GM23338 (cell line): ENCODE measurements around the gene ITLN1. TPM values are rescaled to one million over a fixed set of nuclear protein-coding genes. Genes with fewer than 3 reads are reported as not detected.

Experiments used
- ATAC-seq: fragments of 200-7000 bp; cut with Tn5 transposase; 3 replicates; pipeline ENCODE4 v1.9.1; 2020
- DNase-seq: peaks from one replicate; pipeline ENCODE4 v3.0.0-alpha.2; 2015; ENCODE audit warnings: low spot score
- H2AFZ ChIP-seq: fragments of 200-600 bp; sonication (generic); 2 replicates; pipeline ENCODE4 v1.8.0; 2016; ENCODE audit warnings: antibody characterized with exemption, mild to moderate bottlenecking, moderate library complexity
- H3F3A ChIP-seq: fragments of 200-600 bp; sonication (generic); replicated peaks from 2 replicates; pipeline ENCODE4 v1.8.0; 2017; ENCODE audit warnings: antibody characterized with exemption, mixed run types, low read depth
- H3K27ac ChIP-seq: fragments of 200-600 bp; sonication (generic); 2 replicates; pipeline ENCODE4 v1.6.1; 2016; ENCODE audit warnings: low read depth
- H3K27me3 ChIP-seq: fragments of 200-600 bp; sonication (generic); 2 replicates; pipeline ENCODE4 v1.8.0; 2016; ENCODE audit warnings: mild to moderate bottlenecking, mixed run types, moderate library complexity; ENCODE audit not compliant: insufficient read depth
- H3K36me3 ChIP-seq: fragments of 200-600 bp; sonication (generic); 2 replicates; pipeline ENCODE4 v1.8.0; 2016; ENCODE audit warnings: mild to moderate bottlenecking; ENCODE audit not compliant: insufficient read depth
- H3K4me1 ChIP-seq: fragments of 200-600 bp; sonication (generic); 2 replicates; pipeline ENCODE4 v1.8.0; 2016; ENCODE audit warnings: mild to moderate bottlenecking, moderate library complexity; ENCODE audit not compliant: insufficient read depth
- H3K4me2 ChIP-seq: fragments of 200-600 bp; sonication (generic); 2 replicates; pipeline ENCODE4 v1.7.1; 2017; ENCODE audit warnings: mixed run types
- H3K4me3 ChIP-seq: fragments of 200-600 bp; sonication (generic); 2 replicates; pipeline ENCODE4 v1.6.1; 2016; ENCODE audit warnings: mixed run types
- H3K79me2 ChIP-seq: fragments of 200-600 bp; sonication (generic); replicated peaks from 2 replicates; pipeline ENCODE4 v1.8.0; 2017; ENCODE audit warnings: mild to moderate bottlenecking; ENCODE audit not compliant: insufficient read depth
- H3K9me2 ChIP-seq: fragments of 200-600 bp; sonication (generic); 2 replicates; pipeline ENCODE4 v1.8.0; 2017; ENCODE audit not compliant: insufficient read depth
- H4K20me1 ChIP-seq: fragments of 200-600 bp; sonication (generic); replicated peaks from 2 replicates; pipeline ENCODE4 v1.8.0; 2017; ENCODE audit warnings: mild to moderate bottlenecking; ENCODE audit not compliant: insufficient read depth
- H3K27ac Mint-ChIP-seq: 2 replicates; pipeline ENCODE4 v1.8.0; 2020; ENCODE audit warnings: inconsistent platforms, mild to moderate bottlenecking, moderate library complexity, mixed read lengths
- H3K27me3 Mint-ChIP-seq: 3 replicates; pipeline ENCODE4 v1.8.0; 2022; ENCODE audit warnings: low read depth, mild to moderate bottlenecking, moderate library complexity, mixed read lengths, inconsistent platforms; ENCODE audit not compliant: insufficient read depth, poor library complexity
- H3K36me3 Mint-ChIP-seq: 3 replicates; pipeline ENCODE4 v1.8.0; 2021; ENCODE audit warnings: low read depth, mild to moderate bottlenecking, inconsistent platforms, moderate library complexity, mixed read lengths
- H3K4me1 Mint-ChIP-seq: 3 replicates; pipeline ENCODE4 v1.8.0; 2020; ENCODE audit warnings: mild to moderate bottlenecking, inconsistent platforms, mixed read lengths
- H3K4me3 Mint-ChIP-seq: 3 replicates; pipeline ENCODE4 v1.8.0; 2021; ENCODE audit warnings: moderate library complexity, mild to moderate bottlenecking, inconsistent platforms, mixed read lengths
- H3K9me3 Mint-ChIP-seq: 3 replicates; pipeline ENCODE4 v1.8.0; 2020; ENCODE audit warnings: moderate library complexity, mild to moderate bottlenecking, inconsistent platforms, mixed read lengths
- CREB1 ChIP-seq: fragments of 250-450 bp; sonication (Bioruptor Pico); IDR thresholded peaks from 2 replicates; pipeline ENCODE4 v1.5.0; 2020; ENCODE audit warnings: low read depth, mild to moderate bottlenecking, moderate library complexity
- ETS1 ChIP-seq: IDR thresholded peaks from 2 replicates; pipeline ENCODE4 v1.6.1; 2016; ENCODE audit warnings: antibody characterized with exemption
- EZH2 ChIP-seq: fragments of 200-600 bp; sonication (generic); IDR thresholded peaks from one replicate; pipeline ENCODE4 v1.8.0; 2017; ENCODE audit warnings: antibody characterized with exemption, mild to moderate bottlenecking, low read depth; ENCODE audit not compliant: unreplicated experiment
- JUNB ChIP-seq: IDR thresholded peaks from one replicate; pipeline ENCODE4 v1.6.1; 2016; ENCODE audit warnings: antibody characterized with exemption; ENCODE audit not compliant: unreplicated experiment
- NANOG ChIP-seq: IDR thresholded peaks from 2 replicates; pipeline ENCODE4 v1.6.1; 2016; ENCODE audit warnings: antibody characterized with exemption, borderline replicate concordance
- POLR2AphosphoS5 ChIP-seq: IDR thresholded peaks from 2 replicates; pipeline ENCODE4 v1.6.1; 2016; ENCODE audit warnings: antibody characterized with exemption, low read depth
- REST ChIP-seq: IDR thresholded peaks from one replicate; pipeline ENCODE4 v1.6.1; 2018; ENCODE audit warnings: antibody characterized with exemption; ENCODE audit not compliant: unreplicated experiment
- ZNF114 ChIP-seq: fragments of 250-450 bp; sonication (Bioruptor Pico); IDR thresholded peaks from 2 replicates; pipeline ENCODE4 v1.5.0; 2020; ENCODE audit warnings: mild to moderate bottlenecking, moderate library complexity
- polyA plus RNA-seq: library from polyadenylated mRNA; unstranded; fragments of >200 nt; fragmentation: Nextera tagmentation; extraction: Ambion mirVana; gene quantifications from 2 replicates; pipeline ENCODE4 v1.2.1, GENCODE V29; 2016
- total RNA-seq: library from RNA; depleted of rRNA; stranded (reverse); fragments of >200 nt; shearing (Covaris generic); gene quantifications from 2 replicates; pipeline ENCODE4 v1.2.3, GENCODE V29; 2014
- TF ChIP-seq, protein P1 (sequence below): fragments of 250-450 bp; sonication (Bioruptor Pico); IDR thresholded peaks from 2 replicates; pipeline ENCODE4 v1.5.0; 2020; ENCODE audit warnings: mild to moderate bottlenecking, moderate library complexity

The ITLN1 gene
- total and polyA plus RNA-seq, 2 experiments from 2014 or later: not detected

GRCh38 chr1:160838888-160839287 is 46.1 kb downstream of the ITLN1 start:
- Histone ChIP-seq H3K4me3 (no peak overlapping the region), H2AFZ (no peak overlapping the region), H4K20me1 (no peaks in the 10 kb centered on the region), H3K27ac (no peak overlapping the region), H3K27me3 (no peaks in the 10 kb centered on the region), H3K9me2 (no peaks in the 10 kb centered on the region), H3K36me3 (no peaks in the 10 kb centered on the region), H3K79me2 (no peaks in the 10 kb centered on the region), H3F3A (no peaks in the 10 kb centered on the region), H3K4me2 (no peak overlapping the region), H3K4me1 (peaks cover 7% of the 10 kb centered on the region)
- Mint-ChIP-seq H3K4me1 (peaks cover 11% of the 10 kb centered on the region), H3K27me3 (peaks cover 2% of the 10 kb centered on the region), H3K27ac (no peak overlapping the region), H3K4me3 (no peak overlapping the region), H3K9me3 (no peaks in the 10 kb centered on the region), H3K36me3 (no peaks in the 10 kb centered on the region)
- TF ChIP-seq, protein P1, sequence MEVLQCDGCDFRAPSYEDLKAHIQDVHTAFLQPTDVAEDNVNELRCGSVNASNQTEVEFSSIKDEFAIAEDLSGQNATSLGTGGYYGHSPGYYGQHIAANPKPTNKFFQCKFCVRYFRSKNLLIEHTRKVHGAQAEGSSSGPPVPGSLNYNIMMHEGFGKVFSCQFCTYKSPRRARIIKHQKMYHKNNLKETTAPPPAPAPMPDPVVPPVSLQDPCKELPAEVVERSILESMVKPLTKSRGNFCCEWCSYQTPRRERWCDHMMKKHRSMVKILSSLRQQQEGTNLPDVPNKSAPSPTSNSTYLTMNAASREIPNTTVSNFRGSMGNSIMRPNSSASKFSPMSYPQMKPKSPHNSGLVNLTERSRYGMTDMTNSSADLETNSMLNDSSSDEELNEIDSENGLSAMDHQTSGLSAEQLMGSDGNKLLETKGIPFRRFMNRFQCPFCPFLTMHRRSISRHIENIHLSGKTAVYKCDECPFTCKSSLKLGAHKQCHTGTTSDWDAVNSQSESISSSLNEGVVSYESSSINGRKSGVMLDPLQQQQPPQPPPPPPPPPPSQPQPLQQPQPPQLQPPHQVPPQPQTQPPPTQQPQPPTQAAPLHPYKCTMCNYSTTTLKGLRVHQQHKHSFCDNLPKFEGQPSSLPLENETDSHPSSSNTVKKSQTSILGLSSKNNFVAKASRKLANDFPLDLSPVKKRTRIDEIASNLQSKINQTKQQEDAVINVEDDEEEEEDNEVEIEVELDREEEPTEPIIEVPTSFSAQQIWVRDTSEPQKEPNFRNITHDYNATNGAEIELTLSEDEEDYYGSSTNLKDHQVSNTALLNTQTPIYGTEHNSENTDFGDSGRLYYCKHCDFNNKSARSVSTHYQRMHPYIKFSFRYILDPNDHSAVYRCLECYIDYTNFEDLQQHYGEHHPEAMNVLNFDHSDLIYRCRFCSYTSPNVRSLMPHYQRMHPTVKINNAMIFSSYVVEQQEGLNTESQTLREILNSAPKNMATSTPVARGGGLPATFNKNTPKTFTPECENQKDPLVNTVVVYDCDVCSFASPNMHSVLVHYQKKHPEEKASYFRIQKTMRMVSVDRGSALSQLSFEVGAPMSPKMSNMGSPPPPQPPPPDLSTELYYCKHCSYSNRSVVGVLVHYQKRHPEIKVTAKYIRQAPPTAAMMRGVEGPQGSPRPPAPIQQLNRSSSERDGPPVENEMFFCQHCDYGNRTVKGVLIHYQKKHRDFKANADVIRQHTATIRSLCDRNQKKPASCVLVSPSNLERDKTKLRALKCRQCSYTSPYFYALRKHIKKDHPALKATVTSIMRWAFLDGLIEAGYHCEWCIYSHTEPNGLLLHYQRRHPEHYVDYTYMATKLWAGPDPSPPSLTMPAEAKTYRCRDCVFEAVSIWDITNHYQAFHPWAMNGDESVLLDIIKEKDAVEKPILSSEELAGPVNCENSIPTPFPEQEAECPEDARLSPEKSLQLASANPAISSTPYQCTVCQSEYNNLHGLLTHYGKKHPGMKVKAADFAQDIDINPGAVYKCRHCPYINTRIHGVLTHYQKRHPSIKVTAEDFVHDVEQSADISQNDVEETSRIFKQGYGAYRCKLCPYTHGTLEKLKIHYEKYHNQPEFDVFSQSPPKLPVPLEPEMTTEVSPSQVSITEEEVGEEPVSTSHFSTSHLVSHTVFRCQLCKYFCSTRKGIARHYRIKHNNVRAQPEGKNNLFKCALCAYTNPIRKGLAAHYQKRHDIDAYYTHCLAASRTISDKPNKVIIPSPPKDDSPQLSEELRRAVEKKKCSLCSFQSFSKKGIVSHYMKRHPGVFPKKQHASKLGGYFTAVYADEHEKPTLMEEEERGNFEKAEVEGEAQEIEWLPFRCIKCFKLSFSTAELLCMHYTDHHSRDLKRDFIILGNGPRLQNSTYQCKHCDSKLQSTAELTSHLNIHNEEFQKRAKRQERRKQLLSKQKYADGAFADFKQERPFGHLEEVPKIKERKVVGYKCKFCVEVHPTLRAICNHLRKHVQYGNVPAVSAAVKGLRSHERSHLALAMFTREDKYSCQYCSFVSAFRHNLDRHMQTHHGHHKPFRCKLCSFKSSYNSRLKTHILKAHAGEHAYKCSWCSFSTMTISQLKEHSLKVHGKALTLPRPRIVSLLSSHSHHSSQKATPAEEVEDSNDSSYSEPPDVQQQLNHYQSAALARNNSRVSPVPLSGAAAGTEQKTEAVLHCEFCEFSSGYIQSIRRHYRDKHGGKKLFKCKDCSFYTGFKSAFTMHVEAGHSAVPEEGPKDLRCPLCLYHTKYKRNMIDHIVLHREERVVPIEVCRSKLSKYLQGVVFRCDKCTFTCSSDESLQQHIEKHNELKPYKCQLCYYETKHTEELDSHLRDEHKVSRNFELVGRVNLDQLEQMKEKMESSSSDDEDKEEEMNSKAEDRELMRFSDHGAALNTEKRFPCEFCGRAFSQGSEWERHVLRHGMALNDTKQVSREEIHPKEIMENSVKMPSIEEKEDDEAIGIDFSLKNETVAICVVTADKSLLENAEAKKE (CRISPR knock-in tag): no peak
- TF ChIP-seq ETS1: no peak
- no peak for TF ChIP-seq NANOG
- TF ChIP-seq JUNB: no peak
- TF ChIP-seq EZH2: no peak
- TF ChIP-seq CREB1: no peak
- no peak for TF ChIP-seq ZNF114
- no peak for TF ChIP-seq POLR2AphosphoS5
- no peak for TF ChIP-seq REST
- DNase-seq (no peak), ATAC-seq (no peak)
